SK-N-SH (cell line): ENCODE data around the gene DICER1. TPM values are rescaled to one million over a fixed set of nuclear protein-coding genes. Genes with fewer than 3 reads are reported as not detected.

Source experiments
- CTCF ChIA-PET: fragments of 300-600, 350-600 bp; formaldehyde crosslinking; extraction: SDS; loops from one replicate; lab custom pipeline; 2021; lab: Yijun Ruan, JAX
- POLR2A ChIA-PET: fragments of 350-600 bp; sonication (Branson Sonifier 250); formaldehyde crosslinking; extraction: SDS; loops from one replicate; lab custom pipeline; 2020; ENCODE audit warnings: antibody characterized with exemption, inconsistent platforms; lab: Yijun Ruan, JAX
- DNase-seq: peaks from one replicate; pipeline ENCODE4 v3.0.0; 2012
- H2AFZ ChIP-seq: fragments of 200-600 bp; sonication (generic); 2 replicates; pipeline ENCODE4 v1.8.1; 2016; ENCODE audit warnings: antibody characterized with exemption, mild to moderate bottlenecking, low read depth
- H3F3A ChIP-seq: fragments of 200-600 bp; sonication (generic); replicated peaks from 2 replicates; pipeline ENCODE3; 2016; ENCODE audit warnings: antibody characterized with exemption, mild to moderate bottlenecking; ENCODE audit not compliant: insufficient read depth
- H3K27ac ChIP-seq, 2 experiments: fragments of 200-500 bp in 1 of 2; fragments of 200-600 bp in 1 of 2; sonication (Bioruptor generic) in 1 of 2; sonication (generic), shearing (Covaris generic) in 1 of 2; 2 replicates each; pipeline versions ENCODE4 v1.5.1 to v1.6.1; 2014 to 2016; ENCODE audit warnings: low read depth in 2 of 2, inconsistent platforms in 1 of 2, low read length in 1 of 2, mild to moderate bottlenecking in 1 of 2, mixed read lengths in 1 of 2
- H3K27me3 ChIP-seq: fragments of 200-600 bp; sonication (generic), shearing (Covaris generic); 2 replicates; pipeline ENCODE4 v1.6.1; 2016; ENCODE audit warnings: mixed run types; ENCODE audit not compliant: insufficient read depth
- H3K36me3 ChIP-seq, 2 experiments: fragments of 200-500 bp in 1 of 2; fragments of 200-600 bp in 1 of 2; sonication (Bioruptor generic) in 1 of 2; sonication (generic) in 1 of 2; replicated peaks in 1 of 2; 2 replicates each; pipeline versions ENCODE3 to v1.5.1; 2014 to 2016; ENCODE audit warnings: low read length in 1 of 2, mild to moderate bottlenecking in 1 of 2; ENCODE audit not compliant: insufficient read depth in 2 of 2, control insufficient read depth in 1 of 2
- H3K4me1 ChIP-seq, 2 experiments: fragments of 200-500 bp in 1 of 2; fragments of 200-600 bp in 1 of 2; sonication (Bioruptor generic) in 1 of 2; sonication (generic), shearing (Covaris generic) in 1 of 2; 2 replicates each; pipeline versions ENCODE4 v1.5.1 to v1.6.1; 2014 to 2016; ENCODE audit warnings: low read depth in 1 of 2, low read length in 1 of 2, mixed run types in 1 of 2; ENCODE audit not compliant: insufficient read depth in 2 of 2, control insufficient read depth in 1 of 2
- H3K4me2 ChIP-seq: fragments of 200-600 bp; sonication (generic), shearing (Covaris generic); 2 replicates; pipeline ENCODE4 v1.6.1; 2017; ENCODE audit warnings: mixed run types
- H3K4me3 ChIP-seq, 2 experiments: fragments of 200-500 bp in 1 of 2; fragments of 200-600 bp in 1 of 2; sonication (Bioruptor generic) in 1 of 2; sonication (generic), shearing (Covaris generic) in 1 of 2; 2 replicates each; pipeline versions ENCODE4 v1.5.1 to v1.8.1; 2014 to 2016; ENCODE audit warnings: low read depth in 2 of 2, inconsistent platforms in 1 of 2, low read length in 1 of 2, mild to moderate bottlenecking in 1 of 2, mixed read lengths in 1 of 2, moderate library complexity in 1 of 2
- H3K79me2 ChIP-seq: fragments of 200-600 bp; sonication (generic); 2 replicates; pipeline ENCODE4 v1.8.1; 2017; ENCODE audit warnings: mild to moderate bottlenecking; ENCODE audit not compliant: insufficient read depth
- H3K9ac ChIP-seq: fragments of 200-600 bp; sonication (generic); 2 replicates; pipeline ENCODE4 v1.6.1; 2017; ENCODE audit warnings: mixed run types
- H3K9me2 ChIP-seq: fragments of 200-600 bp; sonication (generic); 2 replicates; pipeline ENCODE4 v1.6.1; 2017; ENCODE audit warnings: mixed run types
- H3K9me3 ChIP-seq: fragments of 200-600 bp; sonication (generic); 2 replicates; pipeline ENCODE4 v1.6.1; 2017; ENCODE audit warnings: mixed run types, mild to moderate bottlenecking, moderate library complexity
- H4K20me1 ChIP-seq: fragments of 200-600 bp; sonication (generic); 2 replicates; pipeline ENCODE4 v1.6.1; 2017; ENCODE audit warnings: mild to moderate bottlenecking, mixed run types; ENCODE audit not compliant: insufficient read depth
- CTCF ChIP-seq: fragments of 200-600 bp; sonication (generic); IDR thresholded peaks from 2 replicates; pipeline ENCODE4 v1.6.1; 2017; ENCODE audit warnings: antibody characterized with exemption, mild to moderate bottlenecking, moderate library complexity
- FOSL2 ChIP-seq: IDR thresholded peaks from 2 replicates; pipeline ENCODE4 v1.4.0; 2012; ENCODE audit warnings: low read depth, mild to moderate bottlenecking, moderate library complexity, borderline replicate concordance
- IRF3 ChIP-seq: fragments of 150-350 bp; IDR thresholded peaks from 2 replicates; pipeline ENCODE4 v1.6.1; 2016; ENCODE audit warnings: mild to moderate bottlenecking, low read depth, low read length
- MAX ChIP-seq: IDR thresholded peaks from 2 replicates; pipeline ENCODE4 v1.4.0; 2012; ENCODE audit warnings: low read depth
- MEF2A ChIP-seq: IDR thresholded peaks from 2 replicates; pipeline ENCODE4 v1.4.0; 2012; ENCODE audit warnings: low read depth, borderline replicate concordance
- MXI1 ChIP-seq: IDR thresholded peaks from 2 replicates; pipeline ENCODE4 v1.6.1; 2012; ENCODE audit warnings: mild to moderate bottlenecking, low read depth, low read length, improper control_type of control experiment
- PBX3 ChIP-seq: IDR thresholded peaks from 2 replicates; pipeline ENCODE4; 2012
- RFX5 ChIP-seq: IDR thresholded peaks from 2 replicates; pipeline ENCODE4 v1.6.1; 2012; ENCODE audit warnings: mild to moderate bottlenecking, improper control_type of control experiment, low read length
- RXRA ChIP-seq: IDR thresholded peaks from 2 replicates; pipeline ENCODE4 v1.4.0; 2012; ENCODE audit warnings: low read depth, mild to moderate bottlenecking, borderline replicate concordance
- TAF1 ChIP-seq: IDR thresholded peaks from 2 replicates; pipeline ENCODE4 v1.6.1; 2012; ENCODE audit warnings: low read depth, mild to moderate bottlenecking, low read length, moderate library complexity, borderline replicate concordance
- TEAD4 ChIP-seq: IDR thresholded peaks from 2 replicates; pipeline ENCODE4 v1.4.0; 2012; ENCODE audit warnings: mild to moderate bottlenecking, borderline replicate concordance; ENCODE audit not compliant: insufficient read depth
- USF1 ChIP-seq: IDR thresholded peaks from 2 replicates; pipeline ENCODE4 v1.4.0; 2012; ENCODE audit warnings: low read depth, borderline replicate concordance
- WGBS: methylation state at CpG from one replicate; pipeline ENCODE4 v1.1.6; 2017; ENCODE audit warnings: low lambda C conversion rate; 5-methylcytosine and 5-hydroxymethylcytosine counted together
- polyA plus RNA-seq, 3 experiments: library from polyadenylated mRNA; depleted of rRNA; stranded (reverse); fragments of >200 nt; gene quantifications; 2 replicates each; pipeline ENCODE4 v1.2.3, GENCODE V29; 2012

The DICER1 gene
- polyA plus RNA-seq, 1 of the 3 experiments (the other 2 are of a cell fraction) = 4.7 TPM

GRCh38 chr14:95156161-95157047 is 925 bp downstream of the DICER1 start:
- ChIA-PET POLR2A (no interaction called here), CTCF (interaction anchor here (1.3 to 1.4 kb wide), 2 partner anchors 276 to 466 kb away, joined by 4 to 10 read pairs; no protein-coding TSS in a partner anchor)
- WGBS = 5% methylated on average over 31 of the region's 48 CpGs
- Histone ChIP-seq H3K79me2 (peaks cover 61% of the 10 kb centered on the region), H3K4me2 (peak overlapping the region; percentile 98), H3K27ac (peak overlapping the region; percentile 44 to 74), H3F3A (no peaks in the 10 kb centered on the region), H3K27me3 (no peaks in the 10 kb centered on the region), H3K36me3 (peaks cover 2 to 5% of the 10 kb centered on the region in 2 experiments), H3K9me3 (no peaks in the 10 kb centered on the region), H3K4me3 (peak overlapping the region; percentile 78 to 87), H4K20me1 (peaks cover 37% of the 10 kb centered on the region), H2AFZ (0 out of 2 replicates have a peak overlapping the region, but pooled peaks have one; percentile 52), H3K9ac (peak overlapping the region; percentile 88), H3K4me1 (peaks cover 7 to 14% of the 10 kb centered on the region in 2 experiments; a peak in 3 of 4 replicates), H3K9me2 (no peaks in the 10 kb centered on the region)
- TF ChIP-seq USF1 (no peak), RXRA (no peak), MEF2A (no peak), RFX5 (no peak), FOSL2 (no peak), MXI1 (no peak), PBX3 (no peak), CTCF (no peak), TEAD4 (no peak), MAX (no peak), TAF1 (no peak), IRF3 (no peak)
- DNase-seq = no peak
